NCI-H1436 treated with DMSO at 0.1 percent for 48 hours (cell line): Measurements from ENCODE around the gene KRT16.
A peak's percentile ranks its signal among the peaks of the same experiment; 100 is the strongest.
"Not testable (repeated sequence)": the region's sequence is repeated elsewhere in the genome, so short reads cannot be mapped to it uniquely, and the experiment has no call there.

ENCODE experiments used
- DNase-seq: peaks from one replicate; lab custom pipeline; 2025; lab: John Stamatoyannopoulos, UW

KRT16 gene

GRCh38 chr17:41582061-41582968, 30.3 kb downstream of the KRT16 start:
- DNase-seq: not testable (repeated sequence)

GRCh38 chr17:41581366-41582060, 31.1 kb downstream of the KRT16 start:
- DNase-seq: no peak

- DNase-seq: no peak
Observed at GRCh38 chr17:41580687-41581365, 31.7 kb downstream of the KRT16 start.

- no peak for DNase-seq
Observed at GRCh38 chr17:41580244-41580575, 32.4 kb downstream of the KRT16 start.

- peak; percentile 85 for DNase-seq
Observed at GRCh38 chr17:41579484-41580243, 32.9 kb downstream of the KRT16 start.

GRCh38 chr17:41578971-41579370, 33.6 kb downstream of the KRT16 start:
- DNase-seq: no peak

- DNase-seq: no peak
Observed at GRCh38 chr17:41578538-41578937, 34.0 kb downstream of the KRT16 start.

GRCh38 chr17:41576740-41577139, 35.8 kb downstream of the KRT16 start:
- not testable (repeated sequence) for DNase-seq

- no peak for DNase-seq
Observed at GRCh38 chr17:41575336-41575735, 37.2 kb downstream of the KRT16 start.

- DNase-seq: peak; percentile 47
Observed at GRCh38 chr17:41571561-41572434, 40.8 kb downstream of the KRT16 start, which contains the start of gene KRT9. TSS of gene KRT9 (minus strand) at chr17:41572059. CDS start at chr17:41571992, 67 bp downstream.

GRCh38 chr17:41567317-41567716, 45.2 kb downstream of the KRT16 start:
- DNase-seq: no peak

- no peak for DNase-seq
Observed at GRCh38 chr17:41565338-41565737, 47.2 kb downstream of the KRT16 start.

- no peak for DNase-seq
Observed at GRCh38 chr17:41563607-41564170, 48.9 kb downstream of the KRT16 start.

- no peak for DNase-seq
Observed at GRCh38 chr17:41561554-41561953, 51.0 kb downstream of the KRT16 start.
